Loucy (cell line): ENCODE measurements around the gene SATB2.

ENCODE experiments used
- H2AFZ ChIP-seq: fragments of 200-600 bp; sonication (generic); 2 replicates; pipeline ENCODE4 v1.6.0; 2016; ENCODE audit warnings: antibody characterized with exemption, mild to moderate bottlenecking, low read length, moderate library complexity
- H3F3A ChIP-seq: fragments of 200-600 bp; 2 replicates; pipeline ENCODE4 v1.6.0; 2016; ENCODE audit warnings: antibody characterized with exemption, low read depth, mild to moderate bottlenecking
- H3K27me3 ChIP-seq: fragments of 200-600 bp; sonication (generic); 2 replicates; pipeline ENCODE4 v1.6.1; 2014; ENCODE audit warnings: low read length, mild to moderate bottlenecking; ENCODE audit not compliant: insufficient read depth, poor library complexity, severe bottlenecking
- H3K36me3 ChIP-seq: fragments of 200-600 bp; sonication (generic); 2 replicates; pipeline ENCODE4 v1.6.1; 2016; ENCODE audit warnings: low read length; ENCODE audit not compliant: insufficient read depth
- H3K4me1 ChIP-seq: fragments of 200-600 bp; sonication (generic); 2 replicates; pipeline ENCODE4 v1.5.1; 2014; ENCODE audit warnings: low read length, mild to moderate bottlenecking; ENCODE audit not compliant: insufficient read depth, poor library complexity, severe bottlenecking
- H3K4me2 ChIP-seq: fragments of 200-600 bp; sonication (generic); 2 replicates; pipeline ENCODE4 v1.6.0; 2014; ENCODE audit warnings: antibody characterized with exemption, low read length, low read depth, mild to moderate bottlenecking; ENCODE audit not compliant: poor library complexity, severe bottlenecking
- H3K4me3 ChIP-seq: fragments of 200-600 bp; sonication (generic); 2 replicates; pipeline ENCODE4 v1.5.1; 2014; ENCODE audit warnings: low read length, mild to moderate bottlenecking, mixed read lengths; ENCODE audit not compliant: poor library complexity, severe bottlenecking
- H3K79me2 ChIP-seq: fragments of 200-600 bp; sonication (generic); 2 replicates; pipeline ENCODE4 v1.6.1; 2014; ENCODE audit warnings: low read length; ENCODE audit not compliant: insufficient read depth
- H3K9ac ChIP-seq: fragments of 200-600 bp; sonication (generic); 2 replicates; pipeline ENCODE4 v1.6.0; 2014; ENCODE audit warnings: mild to moderate bottlenecking, low read depth, low read length, moderate library complexity; ENCODE audit not compliant: poor library complexity, severe bottlenecking
- H3K9me2 ChIP-seq: fragments of 200-600 bp; sonication (generic); replicated peaks from 2 replicates; pipeline ENCODE4 v1.6.1; 2016; ENCODE audit warnings: low read depth, low read length, mixed read lengths
- H3K9me3 ChIP-seq: fragments of 200-600 bp; sonication (generic); 2 replicates; pipeline ENCODE4 v1.6.1; 2014; ENCODE audit warnings: mild to moderate bottlenecking, antibody characterized with exemption, low read length, low read depth; ENCODE audit not compliant: insufficient read depth
- H4K20me1 ChIP-seq: fragments of 200-600 bp; sonication (generic); 2 replicates; pipeline ENCODE4 v1.6.0; 2014; ENCODE audit warnings: antibody characterized with exemption, low read length, mild to moderate bottlenecking; ENCODE audit not compliant: insufficient read depth, poor library complexity, severe bottlenecking
- EZH2phosphoT487 ChIP-seq: fragments of 200-600 bp; IDR thresholded peaks from 2 replicates; pipeline ENCODE4 v1.6.1; 2018; ENCODE audit warnings: antibody characterized with exemption, mild to moderate bottlenecking, moderate library complexity, borderline replicate concordance
- TF ChIP-seq, protein P1 (sequence below): fragments of 200-600 bp; sonication (generic); conservative IDR thresholded peaks from 2 replicates; pipeline ENCODE4 v1.5.1; 2014; ENCODE audit warnings: mild to moderate bottlenecking, antibody characterized with exemption, low read length

SATB2 gene

DNA sequence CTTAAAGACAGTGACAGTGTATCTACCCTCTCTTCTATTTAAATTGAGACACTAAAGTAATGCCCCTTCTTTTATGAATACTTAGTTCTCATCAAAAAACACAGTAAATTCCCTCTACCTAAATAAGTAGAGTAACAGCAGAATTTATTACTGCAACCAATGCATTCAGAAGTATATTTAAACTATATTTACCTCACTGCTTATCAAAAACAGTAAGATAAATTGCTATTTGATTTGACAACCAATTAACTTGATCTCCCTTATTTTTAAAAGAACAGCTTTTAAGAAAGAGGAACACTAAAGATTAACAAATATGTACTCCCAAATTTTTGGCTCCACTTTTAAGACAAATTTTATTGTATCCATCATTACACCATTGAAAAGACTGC is 4.8 kb downstream of the SATB2 start:
- no peaks in the 10 kb centered on the region for H4K20me1 ChIP-seq
- no peaks in the 10 kb centered on the region for H3K4me1 ChIP-seq
- no peak overlapping the region for H3K4me3 ChIP-seq
- H3K9ac ChIP-seq: no peak overlapping the region
- no peaks in the 10 kb centered on the region for H3K9me3 ChIP-seq
- H3K9me2 ChIP-seq: no peaks in the 10 kb centered on the region
- no peaks in the 10 kb centered on the region for H3K27me3 ChIP-seq
- H3K4me2 ChIP-seq: no peak overlapping the region
- H3K79me2 ChIP-seq: no peaks in the 10 kb centered on the region
- H2AFZ ChIP-seq: 0 out of 2 replicates have a peak overlapping the region, but pooled peaks have one; percentile 35
- no peaks in the 10 kb centered on the region for H3F3A ChIP-seq
- no peaks in the 10 kb centered on the region for H3K36me3 ChIP-seq
- no peak for TF ChIP-seq EZH2phosphoT487
- TF ChIP-seq, protein P1, sequence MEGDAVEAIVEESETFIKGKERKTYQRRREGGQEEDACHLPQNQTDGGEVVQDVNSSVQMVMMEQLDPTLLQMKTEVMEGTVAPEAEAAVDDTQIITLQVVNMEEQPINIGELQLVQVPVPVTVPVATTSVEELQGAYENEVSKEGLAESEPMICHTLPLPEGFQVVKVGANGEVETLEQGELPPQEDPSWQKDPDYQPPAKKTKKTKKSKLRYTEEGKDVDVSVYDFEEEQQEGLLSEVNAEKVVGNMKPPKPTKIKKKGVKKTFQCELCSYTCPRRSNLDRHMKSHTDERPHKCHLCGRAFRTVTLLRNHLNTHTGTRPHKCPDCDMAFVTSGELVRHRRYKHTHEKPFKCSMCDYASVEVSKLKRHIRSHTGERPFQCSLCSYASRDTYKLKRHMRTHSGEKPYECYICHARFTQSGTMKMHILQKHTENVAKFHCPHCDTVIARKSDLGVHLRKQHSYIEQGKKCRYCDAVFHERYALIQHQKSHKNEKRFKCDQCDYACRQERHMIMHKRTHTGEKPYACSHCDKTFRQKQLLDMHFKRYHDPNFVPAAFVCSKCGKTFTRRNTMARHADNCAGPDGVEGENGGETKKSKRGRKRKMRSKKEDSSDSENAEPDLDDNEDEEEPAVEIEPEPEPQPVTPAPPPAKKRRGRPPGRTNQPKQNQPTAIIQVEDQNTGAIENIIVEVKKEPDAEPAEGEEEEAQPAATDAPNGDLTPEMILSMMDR: no peak

DNA sequence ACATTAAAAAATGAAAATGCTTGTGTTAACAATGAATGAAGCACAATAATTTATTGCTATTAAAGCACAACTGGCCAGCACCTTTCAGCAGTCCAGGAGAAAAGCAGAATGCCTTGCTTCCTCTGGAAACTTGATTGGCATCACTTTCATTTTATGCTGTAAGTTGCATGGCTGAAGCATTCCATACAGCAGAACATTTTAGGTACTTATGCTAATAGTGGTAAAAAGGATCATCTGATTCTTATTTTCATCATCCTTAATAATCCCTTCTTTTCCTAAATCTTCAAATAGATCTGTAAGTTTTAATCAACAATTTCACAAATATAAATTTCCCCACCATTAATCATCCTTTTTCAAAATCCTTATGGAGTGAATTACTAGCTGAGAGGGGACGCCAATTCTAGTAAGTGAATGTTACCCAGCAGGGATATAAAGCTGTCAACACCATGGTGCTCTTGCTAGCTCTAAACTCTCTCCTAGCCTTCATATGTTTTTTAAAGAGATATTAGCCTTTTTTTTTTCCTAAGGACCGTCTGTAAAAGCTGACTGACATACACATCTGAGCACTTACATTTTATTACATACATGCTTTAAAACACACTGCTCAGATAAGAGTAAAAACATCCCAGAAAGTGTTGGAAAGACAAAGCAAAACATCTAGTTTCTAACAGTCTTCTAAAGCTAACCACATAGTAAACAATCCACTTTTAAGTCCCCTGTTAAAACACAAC is 5.3 kb downstream of the SATB2 start:
- Histone ChIP-seq H3K9me2 (no peaks in the 10 kb centered on the region), H3K4me2 (no peak overlapping the region), H3K9me3 (no peaks in the 10 kb centered on the region), H3K9ac (no peak overlapping the region), H3K79me2 (no peaks in the 10 kb centered on the region), H3K27me3 (no peaks in the 10 kb centered on the region), H4K20me1 (no peaks in the 10 kb centered on the region), H3F3A (no peaks in the 10 kb centered on the region), H3K36me3 (no peaks in the 10 kb centered on the region), H3K4me3 (no peak overlapping the region), H2AFZ (peak overlapping the region; percentile 35), H3K4me1 (no peaks in the 10 kb centered on the region)
- TF ChIP-seq EZH2phosphoT487: no peak
- TF ChIP-seq, protein P1: no peak

DNA sequence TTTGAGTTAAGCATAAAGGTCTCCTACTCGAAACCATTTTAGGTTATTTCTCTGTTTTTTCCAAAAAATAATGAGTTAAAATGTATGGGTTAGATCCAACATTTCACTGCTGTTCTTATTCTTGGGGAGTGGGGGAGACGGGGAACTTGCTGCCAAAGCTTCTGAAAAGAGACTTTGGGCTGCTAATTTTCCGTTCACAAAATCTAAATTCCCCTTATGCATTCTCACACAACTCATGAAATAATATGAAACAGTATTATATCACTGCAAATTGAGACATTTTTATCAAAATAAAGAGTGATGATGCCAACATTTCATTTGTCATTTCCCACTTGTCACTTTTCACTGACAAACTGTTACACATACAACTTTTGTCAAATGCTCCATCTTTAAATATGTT is 7.8 kb downstream of the SATB2 start:
- H3F3A ChIP-seq: no peaks in the 10 kb centered on the region
- no peak overlapping the region for H3K4me2 ChIP-seq
- H2AFZ ChIP-seq: no peak overlapping the region
- H3K4me1 ChIP-seq: no peaks in the 10 kb centered on the region
- no peak overlapping the region for H3K9ac ChIP-seq
- no peaks in the 10 kb centered on the region for H3K36me3 ChIP-seq
- H4K20me1 ChIP-seq: no peaks in the 10 kb centered on the region
- no peaks in the 10 kb centered on the region for H3K9me2 ChIP-seq
- no peaks in the 10 kb centered on the region for H3K79me2 ChIP-seq
- TF ChIP-seq EZH2phosphoT487: no peak
- H3K9me3 ChIP-seq: no peaks in the 10 kb centered on the region
- H3K4me3 ChIP-seq: no peak overlapping the region
- H3K27me3 ChIP-seq: no peaks in the 10 kb centered on the region

DNA sequence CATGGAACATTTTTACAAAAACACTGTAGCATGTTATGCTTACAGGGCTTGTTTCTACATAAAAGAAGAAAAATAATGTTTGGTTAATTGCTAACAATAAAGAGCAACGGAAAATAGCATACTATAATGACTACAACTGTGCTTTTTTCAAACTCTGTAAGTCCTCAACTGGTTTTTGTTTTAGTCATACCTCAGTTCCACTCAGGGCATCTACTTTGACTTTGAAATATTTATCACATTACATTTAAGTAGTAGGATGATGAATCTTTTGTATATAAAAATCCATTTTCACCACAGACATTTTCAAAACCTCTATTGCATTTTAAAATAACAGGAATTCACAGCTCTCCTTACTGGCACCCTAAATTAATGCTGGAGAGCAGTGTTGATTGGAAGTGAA is 8.3 kb downstream of the SATB2 start:
- Histone ChIP-seq H3K79me2 (no peaks in the 10 kb centered on the region), H4K20me1 (no peaks in the 10 kb centered on the region)

More for the DNA sequence above, 8.3 kb downstream of the SATB2 start:
- Histone ChIP-seq H3K4me1 (no peaks in the 10 kb centered on the region), H3K9ac (no peak overlapping the region), H3K4me3 (no peak overlapping the region), H3F3A (no peaks in the 10 kb centered on the region), H3K36me3 (no peaks in the 10 kb centered on the region), H2AFZ (no peak overlapping the region), H3K9me3 (no peaks in the 10 kb centered on the region), H3K27me3 (no peaks in the 10 kb centered on the region), H3K9me2 (no peaks in the 10 kb centered on the region), H3K4me2 (no peak overlapping the region)
- no peak for TF ChIP-seq EZH2phosphoT487
- TF ChIP-seq, protein P1: no peak
